ENCODE measurements around the gene DGKI.

Gene DGKI

GRCh38 chr7:137335814-137336213, 511.0 kb downstream of the DGKI start:
- DNase-seq, result no peak

DNA sequence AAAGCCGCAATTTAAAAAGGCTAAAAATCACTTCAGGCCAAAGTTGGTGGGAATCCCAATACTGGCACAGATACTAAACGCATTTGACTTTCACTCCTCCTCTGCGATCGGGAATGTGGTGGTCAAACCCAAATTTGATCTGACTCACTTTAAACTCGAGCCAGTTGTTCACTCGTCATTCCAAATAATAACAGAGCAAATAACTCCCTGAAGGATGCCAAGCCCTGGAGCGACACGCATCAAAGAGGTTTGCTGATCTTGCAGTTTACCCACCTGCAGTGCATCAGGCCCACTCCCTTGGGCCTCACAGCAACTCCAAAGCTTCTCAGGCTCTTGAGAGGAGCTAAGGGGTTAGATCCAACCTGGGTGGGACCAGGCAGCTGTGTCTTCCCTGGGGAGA, 515.4 kb downstream of the DGKI start:
- DNase-seq, result no peak

Data from central memory CD4-positive, alpha-beta T cell (primary cell).